Spinal cord (tissue), 10 donors: ENCODE measurements around the gene NDOR1. TPM values are rescaled to one million over a fixed set of nuclear protein-coding genes. Genes with fewer than 3 reads are reported as not detected.
A peak's percentile ranks its signal among the peaks of the same experiment; 100 is the strongest.

Source experiments
- DNase-seq, 6 donors: peaks; one replicate each; pipeline versions ENCODE4 v3.0.0 to v3.0.0-alpha.2; 2013 to 2015; ENCODE audit warnings: low spot score in 6 of 6, low read depth in 4 of 6
- H3K27ac ChIP-seq: one replicate; pipeline ENCODE4 v1.5.1; 2013; ENCODE audit warnings: low read depth, low read length, control low read depth
- H3K27me3 ChIP-seq: one replicate; pipeline ENCODE4 v1.6.1; 2013; ENCODE audit warnings: low read length; ENCODE audit not compliant: control insufficient read depth, insufficient read depth
- H3K36me3 ChIP-seq: one replicate; pipeline ENCODE4 v1.6.1; 2013; ENCODE audit warnings: low read length; ENCODE audit not compliant: control insufficient read depth, insufficient read depth
- H3K4me1 ChIP-seq: one replicate; pipeline ENCODE4 v1.6.1; 2013; ENCODE audit warnings: low read length; ENCODE audit not compliant: control insufficient read depth, insufficient read depth
- H3K4me3 ChIP-seq: one replicate; pipeline ENCODE4 v1.5.1; 2013; ENCODE audit warnings: low read depth, low read length, control low read depth
- H3K9me3 ChIP-seq: one replicate; pipeline ENCODE4 v1.6.1; 2013; ENCODE audit warnings: low read length; ENCODE audit not compliant: control insufficient read depth, insufficient read depth
- WGBS: methylation state at CpG from one replicate; pipeline ENCODE4 v1.1.5; 2013; ENCODE audit warnings: missing lambda C conversion rate; ENCODE audit not compliant: insufficient coverage; 5-methylcytosine and 5-hydroxymethylcytosine counted together
- polyA plus RNA-seq, 2 donors: library from polyadenylated mRNA; unstranded; fragments of 120-200 nt; gene quantifications; one replicate each; pipeline ENCODE4 v1.2.1, GENCODE V29; 2013; ENCODE audit not compliant: insufficient read length in 2 of 2
- total RNA-seq, 2 donors: library from RNA; depleted of rRNA in 1 of 2; stranded (reverse); fragments of 120-200 nt in 1 of 2; fragments of >200 nt in 1 of 2; gene quantifications; one replicate each; pipeline versions ENCODE4 v1.2.3 to v1.2.4, GENCODE V29; 2013 to 2014
- donor health status: healthy.

NDOR1 gene
- total and polyA plus RNA-seq, 4 donors, result 3.2 to 23.8 (median 12.3) TPM

DNA sequence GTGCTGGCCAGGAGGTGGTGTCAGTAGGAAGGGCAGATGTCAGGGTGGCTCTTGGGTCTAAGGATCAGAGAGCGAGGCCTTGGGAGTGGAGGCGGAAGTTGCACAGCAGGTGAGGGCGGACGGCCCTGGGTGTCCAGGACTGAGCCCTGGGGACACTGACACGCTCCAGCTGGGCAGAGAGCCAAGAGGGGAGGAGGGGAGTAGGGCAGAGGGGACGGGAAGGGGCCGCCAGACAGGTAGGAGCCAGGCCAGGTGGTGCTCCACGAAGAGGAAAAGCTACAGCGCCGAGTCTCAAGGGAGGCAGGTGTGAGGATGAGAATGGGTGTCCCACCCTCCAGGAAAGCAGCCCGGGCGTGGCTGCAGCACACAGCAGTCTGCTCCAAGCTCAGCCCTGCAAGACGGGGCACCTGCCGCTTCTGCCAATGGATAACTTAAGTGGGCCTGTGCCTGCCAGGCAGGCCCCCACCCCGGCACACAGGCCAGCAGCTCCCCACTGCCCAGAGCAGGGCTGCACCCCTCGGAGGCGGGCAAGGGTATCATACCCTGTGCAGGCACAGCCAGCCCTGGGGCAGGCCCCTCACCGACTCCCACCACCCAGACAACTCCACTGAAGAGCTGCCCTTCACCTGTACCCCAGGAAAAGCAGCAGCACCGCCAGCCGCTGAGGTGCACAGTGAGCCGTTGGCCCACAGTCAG is 9.8 kb upstream of the NDOR1 start:
- Histone ChIP-seq H3K27ac (no peak overlapping the region), H3K36me3 (peaks cover 87% of the 10 kb centered on the region), H3K9me3 (no peaks in the 10 kb centered on the region), H3K27me3 (no peaks in the 10 kb centered on the region), H3K4me3 (no peak overlapping the region), H3K4me1 (peaks cover 55% of the 10 kb centered on the region)
- no peak for DNase-seq
- 86% methylated on average over 19 of the region's 21 CpGs for WGBS

DNA sequence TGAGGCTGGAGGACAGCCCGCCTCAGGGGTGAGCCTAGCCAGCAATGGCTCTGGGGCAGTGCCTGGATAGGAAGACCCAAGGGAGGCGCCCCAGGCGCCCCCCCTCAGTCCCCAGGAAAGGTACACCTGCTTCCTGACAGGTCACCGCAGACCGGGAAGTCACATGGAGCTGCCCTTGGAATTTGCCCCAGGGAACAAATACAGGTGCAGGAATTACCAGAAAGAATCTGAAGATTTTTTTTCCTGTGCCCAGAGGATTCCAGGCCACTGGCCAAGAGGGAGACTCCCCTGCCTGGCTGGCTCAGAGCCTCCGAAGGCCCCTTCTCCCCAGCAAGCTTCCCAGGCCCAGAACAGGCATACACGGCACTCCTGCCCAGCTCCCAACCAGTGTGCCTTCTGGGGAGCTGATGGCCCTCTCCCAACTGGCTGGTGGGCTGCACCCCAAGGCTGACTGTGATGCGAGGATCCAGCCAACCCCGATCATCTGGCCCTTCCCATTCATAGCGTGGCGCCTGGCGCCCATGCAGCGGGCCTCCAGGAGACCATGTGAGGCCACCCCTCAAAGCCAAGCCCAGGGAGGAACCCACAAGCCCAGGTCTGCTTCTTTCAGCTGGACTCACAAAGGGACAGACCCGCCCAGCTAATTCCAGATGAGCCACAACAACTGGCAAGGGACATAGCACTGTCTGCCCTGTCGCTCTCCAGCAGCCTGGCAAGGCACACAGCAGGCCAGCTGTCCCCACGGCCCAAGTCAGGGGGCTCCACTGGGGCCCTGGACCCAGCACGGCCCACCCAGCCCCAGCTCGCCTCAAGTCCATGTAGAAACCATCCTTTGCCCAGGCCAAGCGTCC is 7.2 kb upstream of the NDOR1 start:
- WGBS, result 83% methylated on average over 19 of the region's 19 CpGs

DNA sequence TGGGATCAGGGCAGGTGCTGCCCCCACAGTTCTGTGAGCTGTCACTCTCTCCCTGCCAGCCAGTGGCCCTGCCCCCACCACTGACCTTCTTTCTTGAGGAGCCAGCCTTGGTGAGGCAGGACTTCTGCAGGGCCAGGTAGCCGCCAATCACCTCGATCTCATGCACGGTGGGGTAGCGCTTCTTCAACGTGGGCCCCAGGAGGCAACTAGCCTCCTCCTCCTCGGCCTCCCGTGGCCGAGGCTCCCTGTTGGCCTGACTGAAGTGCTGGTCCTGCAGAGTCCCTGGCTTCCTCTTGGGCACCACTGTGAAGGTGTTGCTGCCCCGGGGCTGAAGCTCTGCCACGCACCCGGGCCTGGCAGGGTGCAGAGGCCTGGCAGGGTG is 6.6 kb upstream of the NDOR1 start:
- no peaks in the 10 kb centered on the region for H3K9me3 ChIP-seq
- no peak for DNase-seq
- peaks cover 61% of the 10 kb centered on the region for H3K4me1 ChIP-seq
- no peaks in the 10 kb centered on the region for H3K27me3 ChIP-seq
- 82% methylated on average over 8 of the region's 11 CpGs for WGBS
- no peak overlapping the region for H3K27ac ChIP-seq
- H3K36me3 ChIP-seq, result peaks cover 62% of the 10 kb centered on the region
- no peak overlapping the region for H3K4me3 ChIP-seq

More for the DNA sequence above, 7.2 kb upstream of the NDOR1 start:
- peaks cover 57% of the 10 kb centered on the region for H3K4me1 ChIP-seq
- no peak for DNase-seq
- H3K9me3 ChIP-seq, result no peaks in the 10 kb centered on the region
- no peak overlapping the region for H3K27ac ChIP-seq
- no peak overlapping the region for H3K4me3 ChIP-seq
- no peaks in the 10 kb centered on the region for H3K27me3 ChIP-seq
- H3K36me3 ChIP-seq, result peaks cover 66% of the 10 kb centered on the region

DNA sequence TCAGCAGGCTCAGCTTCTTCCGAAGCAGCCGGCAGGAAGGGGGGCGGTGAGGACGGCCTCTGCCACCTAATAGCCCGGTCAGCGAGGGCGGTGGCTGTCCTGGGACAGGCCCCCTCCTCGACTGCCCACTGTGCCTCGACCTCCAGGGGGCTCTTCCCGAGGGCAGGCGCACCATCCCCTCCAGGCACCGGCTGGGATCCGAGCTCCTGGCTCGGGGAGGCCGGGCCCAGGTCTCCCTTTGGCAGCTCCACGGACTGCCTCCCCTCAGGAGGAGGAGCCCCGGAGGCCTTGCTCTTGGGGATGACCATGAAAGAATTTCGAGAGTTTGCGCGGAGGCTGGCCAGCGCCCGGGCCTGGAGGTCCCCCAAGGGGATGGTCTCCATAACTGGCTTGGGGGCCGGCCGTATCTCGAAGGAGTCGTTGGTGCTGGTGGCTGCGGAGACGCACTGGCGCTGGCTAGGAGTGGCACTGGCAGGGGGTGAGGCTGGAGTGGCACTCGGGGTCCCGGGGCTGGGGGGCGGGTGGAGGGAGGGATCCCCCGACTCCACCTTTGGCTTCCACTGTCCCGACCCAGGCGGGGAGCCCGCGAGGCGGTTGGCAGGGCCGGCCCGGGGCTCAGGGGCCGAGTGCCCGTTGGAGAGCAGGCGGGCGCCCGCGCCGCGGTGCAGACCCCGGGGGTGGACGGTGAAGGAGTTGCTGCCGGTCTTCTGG is 5.9 kb upstream of the NDOR1 start:
- DNase-seq, result no peak
- Histone ChIP-seq H3K36me3 (peaks cover 55% of the 10 kb centered on the region), H3K9me3 (no peaks in the 10 kb centered on the region), H3K27ac (no peak overlapping the region), H3K4me3 (peak overlapping the region; percentile 24), H3K4me1 (peaks cover 64% of the 10 kb centered on the region), H3K27me3 (no peaks in the 10 kb centered on the region)
- 23% methylated on average over 38 of the region's 51 CpGs for WGBS

DNA sequence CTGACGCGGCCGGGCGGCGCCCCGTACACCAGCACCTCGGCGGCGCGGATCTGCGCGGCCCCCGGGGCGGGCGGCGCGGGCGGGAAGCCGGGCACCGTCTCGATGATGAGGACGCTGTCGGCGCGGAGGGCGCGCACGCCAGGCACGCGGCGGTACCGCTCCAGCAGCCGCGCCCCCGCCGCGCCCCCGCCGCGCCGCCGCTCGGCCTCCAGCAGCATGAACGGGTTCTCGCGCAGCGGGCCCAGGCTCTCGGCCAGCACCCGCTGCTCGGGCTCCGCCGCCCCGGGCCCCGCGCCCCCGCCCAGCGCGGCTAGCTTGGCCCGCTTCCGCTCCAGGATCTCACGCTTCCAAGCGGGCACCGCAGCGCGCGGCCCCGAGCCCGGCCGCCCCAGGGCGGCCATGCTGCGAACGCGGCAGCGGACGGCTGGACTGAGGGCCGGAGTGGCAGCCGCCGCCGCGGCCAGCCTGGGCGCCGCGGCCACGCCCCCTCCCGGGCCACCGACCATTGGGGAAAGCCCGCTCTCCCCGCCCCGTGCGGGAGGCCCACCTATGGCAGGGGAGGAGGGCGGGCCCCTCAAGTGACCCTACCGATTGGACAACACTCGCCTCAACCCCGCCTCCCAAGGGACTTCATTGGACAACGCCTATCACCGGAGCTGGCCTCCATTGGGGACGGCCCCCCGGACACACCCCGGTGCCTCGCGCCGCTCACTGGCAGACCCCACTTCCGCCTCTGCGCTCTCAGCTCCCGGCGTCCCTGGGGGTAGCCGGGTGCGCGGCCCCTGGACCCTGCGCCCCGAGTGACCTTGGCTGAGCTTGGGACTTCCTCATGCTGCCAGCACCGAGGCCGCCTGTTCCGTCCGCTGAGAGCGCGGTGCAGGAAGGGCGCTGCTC is 4.9 kb upstream of the NDOR1 start, which contains the start of gene TPRN:
Gene TPRN (minus strand): TSS at position 431 of the 894 bp plus-strand sequence. CDS start 30 bp downstream, at position 401.
- peak within 1 kb of the TSS; percentile 61 for H3K27ac ChIP-seq
- no peaks in the 10 kb centered on the region for H3K27me3 ChIP-seq
- DNase-seq, result peak; percentile 89 to 100 (median 96)

DNA sequence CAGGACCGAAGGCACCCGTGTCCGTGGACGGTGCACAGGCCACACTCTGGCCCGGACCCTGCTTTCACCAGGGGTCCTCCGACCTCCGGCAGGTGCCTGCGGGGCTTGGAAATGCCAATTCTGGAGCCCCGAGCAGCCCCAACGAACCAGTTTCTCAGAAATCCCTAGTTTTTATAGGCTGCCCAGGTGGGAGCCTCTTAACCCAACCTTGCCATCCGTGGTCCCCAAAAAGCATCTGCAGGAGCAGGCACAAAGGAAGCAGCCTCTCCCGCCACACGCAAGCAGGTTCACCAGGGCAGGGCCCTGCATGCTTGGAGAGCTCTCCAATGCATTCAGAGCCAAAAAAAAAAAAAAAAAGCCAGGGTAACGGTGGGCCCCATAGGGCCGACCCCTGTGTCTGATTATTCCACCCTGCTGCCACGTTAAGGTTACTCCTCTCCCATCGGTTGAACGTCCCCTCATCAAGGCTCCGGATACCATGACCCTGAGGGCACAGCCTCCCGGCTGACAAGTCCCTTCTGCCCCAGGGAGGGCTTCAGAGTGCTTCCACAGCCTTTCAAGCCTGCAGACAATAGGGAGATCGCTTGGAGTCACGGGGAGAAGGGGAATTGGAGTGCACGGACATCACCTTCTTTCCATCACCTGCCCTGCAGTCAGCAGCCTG is 4.2 kb upstream of the NDOR1 start:
- peak overlapping the region; percentile 70 for H3K4me3 ChIP-seq
- DNase-seq, result no peak
- H3K27me3 ChIP-seq, result no peaks in the 10 kb centered on the region
- WGBS, result 12% methylated on average over 17 of the region's 23 CpGs
- H3K27ac ChIP-seq, result peak overlapping the region; percentile 61
- H3K4me1 ChIP-seq, result peaks cover 64% of the 10 kb centered on the region
- peaks cover 39% of the 10 kb centered on the region for H3K36me3 ChIP-seq
- no peaks in the 10 kb centered on the region for H3K9me3 ChIP-seq

More for the DNA sequence above, 4.9 kb upstream of the NDOR1 start, which contains the start of gene TPRN:
- Histone ChIP-seq H3K9me3 (no peaks in the 10 kb centered on the region), H3K4me3 (peak within 1 kb of the TSS; percentile 70), H3K4me1 (peaks cover 60% of the 10 kb centered on the region), H3K36me3 (peaks cover 46% of the 10 kb centered on the region)
- under 1% methylated on average over 117 of the region's 118 CpGs for WGBS

DNA sequence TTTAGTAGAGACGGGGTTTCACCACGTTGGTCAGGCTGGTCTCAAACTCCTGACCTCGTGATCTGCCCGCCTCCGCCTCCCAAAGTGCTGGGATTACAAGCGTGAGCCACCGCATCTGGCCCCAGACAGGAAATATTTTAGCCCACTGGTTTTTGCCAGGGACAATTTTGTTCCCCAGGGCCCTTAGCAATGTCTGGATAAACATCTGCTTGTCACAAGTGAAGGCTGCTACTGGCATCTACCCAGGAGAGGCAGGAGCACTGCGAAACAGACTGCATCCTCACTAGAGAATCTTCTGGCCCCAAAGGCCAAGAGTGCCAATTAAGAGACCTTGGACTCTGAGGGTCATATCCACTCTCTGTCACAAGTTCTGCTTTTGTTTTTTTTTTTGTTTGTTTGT is 2.5 kb upstream of the NDOR1 start:
- Histone ChIP-seq H3K9me3 (no peaks in the 10 kb centered on the region), H3K4me3 (no peak overlapping the region), H3K36me3 (peaks cover 27% of the 10 kb centered on the region), H3K27me3 (no peaks in the 10 kb centered on the region), H3K4me1 (peaks cover 58% of the 10 kb centered on the region), H3K27ac (no peak overlapping the region)
- DNase-seq, result no peak
- WGBS, result 84% methylated on average over 8 of the region's 8 CpGs

DNA sequence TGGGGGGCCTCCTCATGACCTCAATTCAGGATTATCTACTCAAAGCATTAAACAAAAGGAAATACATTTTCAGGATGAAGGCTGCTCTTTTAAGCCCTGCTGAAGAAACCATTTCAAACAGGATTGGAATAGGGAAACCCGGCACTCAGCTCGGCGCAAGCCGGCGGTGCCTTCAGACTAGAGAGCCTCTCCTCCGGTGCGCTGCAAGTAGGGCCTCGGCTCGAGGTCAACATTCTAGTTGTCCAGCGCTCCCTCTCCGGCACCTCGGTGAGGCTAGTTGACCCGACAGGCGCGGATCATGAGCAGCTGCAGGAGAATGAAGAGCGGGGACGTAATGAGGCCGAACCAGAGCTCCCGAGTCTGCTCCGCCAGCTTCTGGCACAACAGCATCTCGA is 772 bp upstream of the NDOR1 start:
- peaks cover 26% of the 10 kb centered on the region for H3K36me3 ChIP-seq
- no peak overlapping the region for H3K27ac ChIP-seq
- no peaks in the 10 kb centered on the region for H3K9me3 ChIP-seq
- H3K4me1 ChIP-seq, result peaks cover 40% of the 10 kb centered on the region
- no peaks in the 10 kb centered on the region for H3K27me3 ChIP-seq
- H3K4me3 ChIP-seq, result peak overlapping the region; percentile 76
- no peak for DNase-seq
- WGBS, result 18% methylated on average over 21 of the region's 21 CpGs
